ENCODE results near the gene PCDHGA6.

The PCDHGA6 gene

GRCh38 chr5:141419074-141419880, 45.6 kb downstream of the PCDHGA6 start:
- DNase-seq (ENCODE audit: low read depth, low spot score): no peak

DNA sequence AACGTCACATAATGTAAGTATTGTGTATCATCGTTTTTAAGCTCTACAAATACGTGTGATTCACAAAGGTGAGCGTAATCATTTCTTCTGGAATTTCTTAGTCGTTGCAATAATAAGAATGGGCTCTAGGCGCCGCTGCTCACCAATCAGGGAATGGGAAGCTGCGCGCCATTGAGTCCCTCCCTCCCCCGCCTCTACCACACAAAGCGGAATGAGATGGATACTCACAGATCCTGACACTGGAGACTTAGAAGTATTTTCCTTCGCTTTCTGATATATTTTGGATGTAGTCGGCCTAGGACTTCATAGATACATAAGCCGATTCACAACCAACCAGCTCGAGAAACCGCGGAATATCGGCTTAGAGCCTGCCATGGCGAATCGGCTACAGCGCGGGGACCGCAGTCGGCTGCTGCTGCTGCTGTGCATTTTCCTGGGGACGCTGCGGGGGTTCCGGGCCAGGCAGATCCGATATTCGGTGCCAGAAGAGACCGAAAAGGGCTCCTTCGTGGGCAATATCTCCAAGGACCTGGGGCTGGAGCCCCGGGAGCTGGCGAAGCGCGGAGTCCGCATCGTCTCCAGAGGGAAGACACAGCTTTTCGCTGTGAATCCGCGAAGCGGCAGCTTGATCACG, 47.3 kb downstream of the PCDHGA6 start, which contains the start of gene PCDHGA11:
Gene PCDHGA11 (plus strand): TSS at position 197 of the 634 bp plus-strand sequence. CDS start 177 bp downstream, at position 374.
- no peak for DNase-seq (ENCODE audit: low read depth, low spot score)

GRCh38 chr5:141421489-141421855, 47.8 kb downstream of the PCDHGA6 start:
- no peak for DNase-seq (ENCODE audit: low read depth, low spot score)

DNA sequence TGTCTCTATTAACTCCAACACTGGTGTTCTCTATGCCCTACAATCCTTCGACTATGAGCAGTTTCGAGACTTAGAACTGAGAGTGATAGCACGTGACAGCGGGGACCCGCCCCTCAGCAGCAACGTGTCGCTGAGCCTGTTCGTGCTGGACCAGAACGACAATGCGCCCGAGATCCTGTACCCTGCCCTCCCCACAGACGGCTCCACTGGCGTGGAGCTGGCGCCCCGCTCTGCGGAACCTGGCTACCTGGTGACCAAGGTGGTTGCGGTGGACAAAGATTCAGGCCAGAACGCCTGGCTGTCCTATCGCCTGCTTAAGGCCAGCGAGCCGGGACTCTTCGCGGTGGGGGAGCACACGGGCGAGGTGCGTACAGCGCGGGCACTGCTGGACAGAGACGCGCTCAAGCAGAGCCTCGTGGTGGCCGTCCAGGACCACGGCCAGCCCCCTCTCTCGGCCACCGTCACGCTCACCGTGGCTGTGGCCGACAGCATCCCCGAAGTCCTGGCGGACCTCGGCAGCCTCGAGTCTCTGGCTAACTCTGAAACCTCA, 49.1 kb downstream of the PCDHGA6 start:
- DNase-seq (ENCODE audit: low read depth, low spot score): no peak

DNA sequence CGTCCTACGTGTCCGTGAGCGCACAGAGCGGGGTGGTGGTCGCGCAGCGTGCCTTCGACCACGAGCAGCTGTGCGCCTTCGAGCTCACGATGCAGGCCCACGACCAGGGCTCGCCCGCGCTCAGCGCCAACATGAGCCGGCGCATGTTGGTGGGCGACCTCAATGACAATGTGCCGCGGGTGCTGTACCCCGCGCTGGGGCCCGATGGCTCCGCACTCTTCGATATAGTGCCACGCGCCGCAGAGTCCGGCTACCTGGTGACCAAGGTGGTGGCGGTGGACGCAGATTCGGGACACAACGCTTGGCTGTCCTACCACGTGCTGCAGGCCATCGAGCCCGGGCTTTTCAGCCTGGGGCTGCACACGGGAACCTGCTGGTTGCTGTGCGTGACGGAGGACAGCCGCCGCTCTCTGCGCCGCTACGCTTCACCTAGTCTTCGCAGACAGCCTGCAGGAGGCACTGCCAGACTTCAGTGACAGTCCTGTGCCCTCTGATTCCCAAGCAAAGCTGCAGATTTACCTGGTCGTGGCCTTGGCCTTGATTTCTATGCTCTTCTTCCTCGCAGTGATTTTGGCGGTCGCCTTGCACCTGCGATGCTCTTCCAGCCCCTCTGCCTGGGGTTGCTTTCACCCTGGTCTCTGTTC, 54.2 kb downstream of the PCDHGA6 start:
- no peak for DNase-seq (ENCODE audit: low read depth, low spot score)

All from smooth muscle cell of the brain vasculature (primary cell).